Right atrium auricular region (tissue), 2 donors: ENCODE results near the gene GABRG3. TPM values are rescaled to one million over a fixed set of nuclear protein-coding genes. Genes with fewer than 3 reads are reported as not detected.

ENCODE experiments used
- DNase-seq: peaks from one replicate; pipeline ENCODE4 v3.0.0-alpha.2; 2019; ENCODE audit warnings: low spot score
- H3K27ac ChIP-seq, 2 donors: fragments of 200-600 bp; sonication (generic); 1 replicate in 1 of 2; 2 replicates in 1 of 2; pipeline ENCODE4 v1.5.1; 2016 to 2019
- H3K27me3 ChIP-seq, 2 donors: fragments of 200-600 bp; sonication (generic); one replicate each; pipeline versions ENCODE4 v1.5.1 to v1.6.0; 2017 to 2019
- H3K36me3 ChIP-seq: fragments of 200-600 bp; sonication (generic); one replicate; pipeline ENCODE4 v1.5.1; 2016
- H3K4me1 ChIP-seq, 2 donors: fragments of 200-600 bp; sonication (generic); one replicate each; pipeline versions ENCODE4 v1.5.1 to v1.6.0; 2017 to 2019
- H3K4me3 ChIP-seq, 2 donors: fragments of 200-600 bp; sonication (generic); 1 replicate in 1 of 2; 2 replicates in 1 of 2; pipeline ENCODE4 v1.5.1; 2017 to 2019; ENCODE audit warnings: mild to moderate bottlenecking in 1 of 2, moderate library complexity in 1 of 2
- H3K9me3 ChIP-seq, 2 donors: fragments of 200-600 bp; sonication (generic); one replicate each; pipeline ENCODE4 v1.5.1; 2019
- CTCF ChIP-seq, 2 donors: fragments of 200-600 bp; sonication (generic); IDR thresholded peaks; one replicate each; pipeline ENCODE4 v1.5.1; 2019; ENCODE audit warnings: antibody characterized with exemption in 2 of 2
- total RNA-seq, 2 donors: library from RNA; depleted of rRNA; stranded (reverse); fragments of >200 nt; gene quantifications; one replicate each; pipeline ENCODE4 v1.1.0, GENCODE V29; 2016

The GABRG3 gene
- total RNA-seq, 2 donors from 2014 or later = not detected

GRCh38 chr15:27089676-27090075 lies 118.7 kb downstream of the GABRG3 start:
- no peak overlapping the region for H3K4me3 ChIP-seq
- H3K27me3 ChIP-seq = no peaks in the 10 kb centered on the region
- no peaks in the 10 kb centered on the region for H3K4me1 ChIP-seq
- DNase-seq = no peak
- no peak overlapping the region for H3K27ac ChIP-seq
- TF ChIP-seq CTCF (IDR thresholded peaks at IDR 0.05) = no peak
- H3K9me3 ChIP-seq = peaks cover 0 to 13% of the 10 kb centered on the region in 2 donors
- H3K36me3 ChIP-seq = no peaks in the 10 kb centered on the region

- no peak for TF ChIP-seq CTCF (IDR thresholded peaks at IDR 0.05)
- no peaks in the 10 kb centered on the region for H3K36me3 ChIP-seq
- H3K4me3 ChIP-seq = no peak overlapping the region
- H3K4me1 ChIP-seq = no peaks in the 10 kb centered on the region
- H3K27ac ChIP-seq = no peak overlapping the region
- H3K27me3 ChIP-seq = no peaks in the 10 kb centered on the region
- DNase-seq = no peak
- peaks cover 0 to 13% of the 10 kb centered on the region in 2 donors for H3K9me3 ChIP-seq
These were observed 120.4 kb downstream of the GABRG3 start for GRCh38 chr15:27091270-27091940.

GRCh38 chr15:27092390-27092789 lies 121.4 kb downstream of the GABRG3 start:
- DNase-seq = no peak
- Histone ChIP-seq H3K27ac (no peak overlapping the region), H3K4me1 (no peaks in the 10 kb centered on the region), H3K36me3 (no peaks in the 10 kb centered on the region), H3K4me3 (no peak overlapping the region), H3K9me3 (peaks cover 0 to 13% of the 10 kb centered on the region in 2 donors), H3K27me3 (no peaks in the 10 kb centered on the region)
- no peak for TF ChIP-seq CTCF (IDR thresholded peaks at IDR 0.05)

GRCh38 chr15:27094235-27094634 lies 123.3 kb downstream of the GABRG3 start:
- DNase-seq = no peak
- no peak overlapping the region for H3K27ac ChIP-seq

GRCh38 chr15:27095886-27096624 lies 125.1 kb downstream of the GABRG3 start:
- no peak for TF ChIP-seq CTCF (IDR thresholded peaks at IDR 0.05)
- DNase-seq = no peak
- H3K9me3 ChIP-seq = no peaks in the 10 kb centered on the region
- H3K27ac ChIP-seq = no peak overlapping the region
- no peaks in the 10 kb centered on the region for H3K36me3 ChIP-seq
- H3K4me3 ChIP-seq = no peak overlapping the region
- H3K4me1 ChIP-seq = no peaks in the 10 kb centered on the region
- no peaks in the 10 kb centered on the region for H3K27me3 ChIP-seq

More at GRCh38 chr15:27094235-27094634, 123.3 kb downstream of the GABRG3 start:
- Histone ChIP-seq H3K27me3 (no peaks in the 10 kb centered on the region), H3K9me3 (peaks cover 0 to 11% of the 10 kb centered on the region in 2 donors), H3K4me3 (no peak overlapping the region), H3K4me1 (no peaks in the 10 kb centered on the region), H3K36me3 (no peaks in the 10 kb centered on the region)
- no peak for TF ChIP-seq CTCF (IDR thresholded peaks at IDR 0.05)
